GM03348 (cell line): ENCODE data around the gene RAB33A.
A peak's percentile ranks its signal among the peaks of the same experiment; 100 is the strongest.

Experiments used
- DNase-seq: peaks from one replicate; pipeline ENCODE4 v3.0.0; 2012; ENCODE audit warnings: low spot score

The RAB33A gene

GRCh38 chrX:130171446-130172126, at the start of gene RAB33A:
TSS of gene RAB33A (plus strand) at chrX:130171962. CDS start at chrX:130172063, 101 bp downstream.
- DNase-seq: peak; percentile 26

DNA sequence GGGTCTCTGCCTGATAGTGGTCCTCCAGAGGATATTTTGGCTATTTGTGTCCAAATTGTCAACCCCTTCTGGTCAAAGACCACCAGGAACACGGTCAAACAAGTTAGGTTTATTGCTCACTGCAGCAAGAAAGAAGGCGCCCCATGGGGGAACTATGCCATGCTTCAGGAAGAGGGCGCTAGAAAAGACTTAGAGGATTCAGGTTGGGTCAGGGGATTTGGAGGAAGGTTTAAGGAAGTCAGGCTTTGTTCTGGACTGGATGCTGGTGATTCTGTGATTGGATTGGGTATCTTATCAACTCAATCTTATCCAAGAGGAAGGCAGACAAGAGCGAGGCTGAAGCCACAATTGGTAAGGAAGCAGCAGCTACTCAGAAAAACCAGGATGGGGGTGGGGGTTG, 47.2 kb upstream of the RAB33A start:
- no peak for DNase-seq

GRCh38 chrX:130125091-130125874, 46.5 kb upstream of the RAB33A start:
- no peak for DNase-seq

DNA sequence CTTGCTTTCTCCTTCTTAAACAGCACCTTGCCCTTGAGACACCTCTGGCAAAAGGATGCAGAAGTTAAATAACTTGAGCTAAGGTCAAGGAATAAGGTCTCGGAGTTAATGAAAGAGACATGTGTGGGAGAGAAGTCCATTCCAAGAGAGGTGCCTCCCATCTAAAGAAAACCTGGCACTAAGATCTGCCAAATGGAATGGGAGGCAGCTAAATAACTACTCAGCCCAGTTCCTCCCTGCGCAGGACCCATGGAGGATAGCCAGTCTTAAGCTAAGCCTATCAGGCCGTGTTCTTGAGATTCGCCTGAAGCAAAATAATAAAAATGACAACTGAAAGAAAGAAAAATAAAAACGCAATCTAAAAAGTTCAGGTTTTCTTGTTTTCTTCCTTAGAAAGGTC, 40.8 kb upstream of the RAB33A start:
- DNase-seq: no peak

GRCh38 chrX:130136496-130136895, 35.3 kb upstream of the RAB33A start:
- no peak for DNase-seq

DNA sequence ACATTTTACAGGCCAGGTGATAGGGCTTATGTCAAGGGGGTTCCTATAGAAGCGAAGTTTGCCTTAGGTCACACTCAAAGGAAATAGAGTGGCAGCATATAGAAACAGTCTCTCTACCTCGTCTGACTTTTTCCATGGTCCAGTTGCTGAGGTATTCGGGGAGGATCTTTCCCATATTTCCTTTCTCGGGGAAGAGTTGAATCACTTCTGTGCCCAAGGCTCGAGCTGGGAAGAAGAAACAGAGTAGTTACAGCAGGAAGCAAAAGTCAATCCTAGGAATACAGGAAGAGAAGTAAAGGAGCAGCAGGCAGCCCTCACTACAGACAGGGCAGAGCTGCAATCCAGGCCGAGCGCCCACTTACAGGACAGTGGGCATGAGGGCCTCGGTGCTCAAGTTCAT, 34.8 kb upstream of the RAB33A start:
- DNase-seq: no peak

DNA sequence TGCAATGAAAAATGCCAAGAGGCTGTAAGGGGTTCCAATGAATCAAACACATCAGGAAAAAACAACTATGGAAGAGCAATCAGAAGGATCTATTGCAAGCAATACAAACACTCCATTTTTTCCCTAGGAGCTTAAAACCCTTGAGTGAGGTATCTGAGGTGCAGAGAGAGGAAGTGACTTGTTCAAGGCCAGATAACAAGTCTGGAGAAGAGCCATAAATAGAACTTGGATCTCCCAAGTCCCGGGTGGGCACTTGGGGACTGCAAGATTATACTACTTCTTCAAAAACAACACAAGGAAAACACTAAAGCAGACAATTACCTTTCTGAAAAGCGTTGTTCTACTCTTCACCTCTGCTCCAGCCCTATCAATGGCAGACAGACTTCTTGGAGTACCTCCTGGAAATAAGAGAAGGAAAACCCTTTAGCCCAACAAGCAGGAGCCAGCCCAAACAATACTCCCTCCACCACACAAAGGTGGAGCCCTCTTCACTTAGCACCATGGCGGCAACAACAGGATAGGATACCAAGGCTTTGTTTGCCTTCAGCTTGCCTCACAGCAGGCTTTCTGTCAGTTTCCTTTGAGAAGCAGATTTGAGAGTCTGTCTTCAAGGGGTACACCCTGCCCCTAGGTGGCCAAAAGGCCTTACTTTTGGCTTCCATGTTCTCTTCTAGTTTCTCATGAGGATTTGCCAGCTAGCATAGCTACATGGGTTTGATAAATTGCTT, 32.1 kb upstream of the RAB33A start:
- DNase-seq: no peak

DNA sequence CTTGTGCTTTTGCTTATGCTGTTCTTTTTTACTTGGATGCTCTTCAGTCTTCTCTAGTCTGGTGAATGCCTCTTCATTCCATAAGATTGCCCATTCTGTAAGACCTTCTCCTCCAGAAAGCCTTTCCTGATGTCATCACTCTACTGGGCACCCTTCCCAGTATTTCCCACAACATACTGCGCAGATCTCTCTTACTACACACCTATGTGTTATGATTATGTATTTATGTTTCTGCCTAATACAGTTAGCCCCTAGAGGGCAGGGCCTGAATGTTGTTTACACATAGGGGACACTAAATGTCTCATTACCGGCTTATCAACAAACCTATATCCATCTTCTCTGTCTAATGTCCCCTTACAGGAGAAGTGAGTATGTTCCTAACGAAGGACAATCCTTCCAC, 27.3 kb upstream of the RAB33A start:
- peak; percentile 3 for DNase-seq

GRCh38 chrX:130145123-130145522, 26.6 kb upstream of the RAB33A start:
- DNase-seq: no peak

GRCh38 chrX:130147631-130148030, 24.1 kb upstream of the RAB33A start:
- DNase-seq: no peak

- DNase-seq: no peak
Observed at GRCh38 chrX:130155564-130155963, 16.2 kb upstream of the RAB33A start.

- DNase-seq: no peak
Observed at GRCh38 chrX:130158311-130158710, 13.5 kb upstream of the RAB33A start.

DNA sequence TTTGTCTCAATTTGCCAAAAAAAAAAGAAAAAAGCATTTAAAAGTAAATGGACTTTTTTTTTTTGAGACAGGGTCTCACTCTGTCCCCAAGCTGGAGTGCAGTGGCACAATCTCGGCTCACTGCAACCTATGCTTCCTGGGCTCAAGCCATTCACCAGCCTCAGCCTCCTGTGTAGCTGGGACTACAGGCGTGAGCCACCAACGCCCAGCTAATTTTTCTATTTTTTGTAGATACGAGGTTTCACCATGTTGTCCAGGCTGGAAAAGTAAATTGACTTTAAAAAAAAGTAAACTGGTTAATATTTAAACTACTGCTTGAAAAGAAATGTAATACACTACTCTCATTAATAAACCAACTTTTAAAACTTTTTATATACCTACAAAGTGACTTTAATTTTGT, 12.0 kb upstream of the RAB33A start:
- DNase-seq: no peak

DNA sequence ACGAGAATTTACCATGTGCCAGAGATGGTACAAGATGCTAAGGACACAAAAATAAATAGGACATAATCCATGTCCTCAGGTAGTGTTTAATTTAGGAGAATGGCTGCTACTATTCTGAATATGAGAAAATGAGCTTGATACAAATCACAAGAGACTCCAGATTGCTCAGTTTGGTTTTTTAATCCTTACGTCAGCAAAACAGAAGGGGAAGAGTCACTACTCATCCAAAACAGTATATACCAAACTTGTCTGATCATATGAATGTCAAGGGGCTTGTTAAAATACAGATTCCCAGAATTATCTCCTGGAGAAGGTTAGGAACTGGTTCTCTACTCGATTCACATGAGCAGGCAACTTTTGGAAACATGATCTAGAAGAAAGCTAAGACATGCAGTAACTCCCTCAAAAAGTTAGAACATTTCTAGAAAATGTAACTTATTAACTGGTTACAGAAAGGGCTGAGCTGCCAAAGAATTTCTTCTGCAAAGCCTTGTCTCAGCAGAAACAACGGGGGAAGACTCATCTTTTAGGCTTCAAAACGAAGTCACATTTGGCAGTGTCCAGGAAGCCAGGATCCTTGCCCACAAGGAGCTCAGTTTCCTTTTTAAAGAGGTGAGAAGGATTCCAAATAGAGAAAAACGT, 9.5 kb upstream of the RAB33A start:
- DNase-seq: no peak

DNA sequence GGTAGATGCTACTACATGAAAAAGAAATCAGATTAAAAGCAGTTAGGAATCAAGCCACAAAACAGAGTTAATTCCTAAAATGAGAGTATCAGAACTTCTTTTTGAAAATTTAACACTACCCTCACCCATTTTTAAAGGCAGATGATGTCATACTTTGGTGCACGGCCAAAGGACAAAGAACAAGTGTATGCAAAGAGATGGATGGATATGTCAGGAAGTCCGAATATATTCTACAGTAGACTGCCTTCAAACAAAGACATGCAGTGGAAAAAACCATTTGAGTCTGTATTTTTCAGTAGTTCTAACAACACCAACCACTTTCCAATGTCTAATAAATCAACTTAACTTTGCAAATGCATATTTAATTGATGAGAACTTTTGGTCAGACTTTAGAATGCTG, 8.4 kb upstream of the RAB33A start:
- no peak for DNase-seq

DNA sequence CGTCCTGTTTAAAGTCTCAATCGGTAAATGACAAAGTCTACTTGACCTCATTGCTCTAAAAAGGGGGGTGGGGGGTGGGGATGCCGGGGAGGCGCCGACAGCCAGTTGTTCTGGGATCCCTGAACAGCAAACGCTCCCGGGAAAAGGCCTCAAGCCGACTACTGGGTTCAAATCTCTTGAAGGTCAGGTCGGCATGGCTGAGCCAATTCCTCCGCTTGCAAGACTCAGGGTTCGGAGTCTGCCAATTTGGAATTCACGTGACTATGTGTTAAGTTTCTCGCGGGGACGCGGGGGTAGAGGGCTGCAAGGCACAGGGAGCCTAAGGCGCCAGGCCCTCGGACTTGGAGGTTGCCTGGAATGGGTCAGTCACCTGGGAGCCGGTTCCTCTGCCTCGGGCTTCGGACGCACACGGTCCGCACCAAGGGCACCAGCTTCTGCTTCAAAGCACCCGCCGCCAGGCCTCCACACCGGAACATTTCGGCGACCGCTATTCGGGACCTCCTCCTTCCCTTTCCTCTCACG, 6.5 kb upstream of the RAB33A start:
- DNase-seq: peak; percentile 26

DNA sequence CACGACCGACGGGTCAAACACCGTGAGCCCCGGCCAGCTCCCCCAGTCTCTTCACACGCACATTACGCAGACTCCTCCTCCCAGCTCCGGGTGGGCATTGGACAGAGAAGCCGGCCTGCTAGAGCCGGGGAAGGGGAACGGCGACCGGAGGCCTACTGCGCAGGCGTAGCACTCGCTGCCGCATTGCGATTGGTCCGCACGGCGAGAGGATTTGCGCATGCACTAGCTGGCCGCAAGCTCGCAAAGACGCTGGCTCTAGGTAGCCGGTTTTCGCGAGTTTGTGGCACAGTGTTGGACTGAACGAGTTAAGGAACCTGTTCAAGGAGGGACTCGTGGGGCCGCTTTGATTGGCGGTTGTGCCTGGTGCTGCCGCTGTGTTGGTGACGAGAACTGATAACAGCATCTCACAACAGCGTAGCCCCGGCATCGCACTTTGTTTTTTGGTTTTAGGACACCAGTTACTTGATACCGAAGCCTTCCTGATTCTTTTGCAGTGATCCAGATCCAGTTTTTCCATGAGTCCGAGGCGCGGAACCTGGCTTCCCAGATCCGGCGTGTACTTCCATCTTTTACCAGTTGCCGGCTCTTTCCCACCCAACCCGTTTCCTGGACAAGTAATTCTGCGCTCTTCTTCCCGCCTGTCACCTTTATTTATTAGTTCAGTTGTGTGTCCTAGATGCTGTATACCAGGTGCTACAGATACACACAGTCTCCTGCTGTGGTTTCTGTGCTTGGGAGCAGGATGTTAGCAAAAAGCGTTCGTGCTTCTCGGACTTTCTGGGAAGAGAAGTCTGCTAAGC, 5.9 kb upstream of the RAB33A start, which contains the start of gene AIFM1:
Gene AIFM1, minus strand, starts transcription at position 139 of the 800 bp plus-strand sequence. CDS start 185 bp downstream, outside the sequence.
- peak; percentile 94 for DNase-seq

DNA sequence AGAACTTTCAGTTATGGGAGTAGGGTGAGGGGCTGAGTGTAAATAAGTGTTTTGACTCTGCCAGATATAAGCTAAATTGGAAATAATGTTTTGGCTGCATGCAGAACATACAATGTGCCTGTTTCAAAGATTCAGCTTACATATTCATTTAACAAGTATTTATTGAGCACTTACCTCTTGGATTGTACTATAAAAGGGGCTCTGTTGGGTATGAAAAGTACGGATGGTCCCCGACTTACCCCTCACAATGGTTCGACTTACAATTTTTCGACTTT, 5.3 kb upstream of the RAB33A start:
- no peak for DNase-seq

- DNase-seq: no peak
Observed at GRCh38 chrX:130167040-130167439, 4.7 kb upstream of the RAB33A start.

DNA sequence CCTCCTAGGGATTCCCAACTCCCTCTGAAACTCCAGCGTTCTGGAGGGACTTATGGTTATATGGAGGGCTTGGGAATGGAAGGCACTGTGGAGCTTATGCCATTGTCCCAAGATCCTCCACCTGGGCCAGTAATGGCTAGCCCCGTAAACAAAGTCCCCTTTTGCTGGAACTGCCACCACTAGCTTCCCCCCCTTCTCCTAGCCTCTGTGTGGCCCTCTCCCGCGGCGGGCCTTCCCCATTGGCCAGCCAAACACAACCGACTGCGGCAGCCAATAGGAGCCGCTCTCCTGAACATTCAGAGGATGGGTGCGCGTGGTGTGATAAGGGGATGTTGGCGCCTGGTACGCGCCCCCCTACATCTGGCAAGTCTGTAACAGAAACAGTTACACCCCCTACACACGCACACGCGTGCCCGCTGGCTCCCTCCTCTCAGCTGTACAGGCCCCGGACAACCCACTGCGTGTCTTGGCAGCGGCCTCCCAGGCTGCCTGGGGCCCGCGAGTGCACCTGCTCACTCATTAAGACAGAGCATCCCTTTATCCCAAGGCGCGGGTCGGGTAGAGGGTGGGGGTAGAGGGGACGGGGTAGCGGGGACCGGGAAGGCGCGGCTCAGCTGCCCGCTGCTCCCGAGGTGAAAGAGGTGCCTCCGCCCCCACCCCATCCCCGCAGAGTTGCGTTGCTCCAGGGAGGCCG, 863 bp upstream of the RAB33A start:
- DNase-seq: peak; percentile 46
